ENCODE data around the gene ETS2.

GRCh38 chr21:38765056-38765455, 40.7 kb upstream of the ETS2 start:
- TF ChIP-seq ZNF70 (CRISPR knock-in tag; IDR thresholded peaks at IDR 0.05) (no peak), ARNTL (CRISPR knock-in tag; IDR thresholded peaks at IDR 0.05; ENCODE audit: borderline replicate concordance, low read depth) (no peak), PPARA (CRISPR knock-in tag; IDR thresholded peaks at IDR 0.05; ENCODE audit: borderline replicate concordance) (no peak), PATZ1 (CRISPR knock-in tag; IDR thresholded peaks at IDR 0.05; ENCODE audit: borderline replicate concordance) (no peak), ZFP30 (CRISPR knock-in tag; IDR thresholded peaks at IDR 0.05) (no peak), TCF4 (CRISPR knock-in tag; IDR thresholded peaks at IDR 0.05; ENCODE audit: borderline replicate concordance) (no peak), ISL1 (CRISPR knock-in tag; IDR thresholded peaks at IDR 0.05) (no peak), RARB (CRISPR knock-in tag; IDR thresholded peaks at IDR 0.05) (no peak)

All from SK-N-SH treated with all-trans-retinoic acid at 6 μM for 48 hours (cell line).